T-helper 1 cell (primary cell): ENCODE measurements around the gene SNRNP25.
A peak's percentile ranks its signal among the peaks of the same experiment; 100 is the strongest.
"Not testable (repeated sequence)": the region's sequence is repeated elsewhere in the genome, so short reads cannot be mapped to it uniquely, and the experiment has no call there.

Experiments used
- DNase-seq, 5 donors: peaks; one replicate each; pipeline ENCODE4 v3.0.0-alpha.2; 2012 to 2020
- total RNA-seq, 4 donors: gene quantifications; one replicate each; lab custom pipeline; 2026; lab: John Stamatoyannopoulos, UW

SNRNP25 gene
- 3.3 to 6.6 (median 6.2) reads per million in 4 donors for total RNA-seq

DNA sequence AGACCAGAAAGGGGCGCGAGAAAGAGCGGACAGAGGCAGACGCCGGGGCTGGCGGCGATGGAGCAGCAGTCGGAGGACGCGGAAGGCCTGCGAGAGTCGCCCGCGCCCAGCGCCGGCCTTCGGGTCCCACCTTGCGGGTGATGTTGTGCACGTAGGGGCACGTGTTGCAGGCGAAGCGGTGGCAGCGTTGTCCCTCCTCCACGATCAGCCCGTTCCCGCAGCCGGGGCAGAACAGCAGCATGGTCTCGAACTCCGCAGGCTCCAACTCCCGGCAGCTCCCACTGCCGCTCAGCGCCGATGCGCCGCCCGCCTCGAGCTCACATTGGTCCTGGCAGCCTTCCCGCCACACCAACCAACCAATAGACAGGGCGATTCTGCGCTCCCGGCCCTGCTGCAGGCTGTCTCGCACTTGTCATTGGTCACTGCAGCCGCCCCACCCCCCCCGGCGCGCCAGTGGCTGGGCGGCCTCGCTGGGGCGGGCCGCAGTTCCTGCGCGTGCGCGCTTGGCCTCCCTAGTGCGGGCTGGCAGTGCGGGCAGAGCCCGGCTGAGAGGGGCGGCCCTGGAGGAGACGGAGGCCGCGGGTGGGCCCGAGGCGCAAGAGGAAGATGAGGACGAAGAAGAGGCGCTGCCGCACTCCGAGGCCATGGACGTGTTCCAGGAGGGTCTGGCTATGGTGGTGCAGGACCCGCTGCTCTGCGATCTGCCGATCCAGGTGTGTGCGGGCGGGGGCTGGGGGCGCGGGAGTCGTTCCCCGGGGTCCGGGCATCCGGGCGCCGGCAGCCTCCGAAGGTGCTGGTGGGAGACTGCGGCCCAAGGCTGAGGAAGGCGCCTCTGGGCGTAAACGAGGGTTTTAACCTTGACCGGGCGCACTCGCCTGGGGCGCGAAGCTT lies at the start of gene SNRNP25, which contains the start of gene POLR3K:
TSS of gene SNRNP25 (plus strand) at position 483 of the 891 bp plus-strand sequence. CDS start at position 672, 189 bp downstream.
TSS of gene POLR3K (minus strand) at position 263 of the 891 bp plus-strand sequence. CDS start at position 241, 22 bp downstream.
- peak; percentile 97 to 99 (median 98) for DNase-seq

DNA sequence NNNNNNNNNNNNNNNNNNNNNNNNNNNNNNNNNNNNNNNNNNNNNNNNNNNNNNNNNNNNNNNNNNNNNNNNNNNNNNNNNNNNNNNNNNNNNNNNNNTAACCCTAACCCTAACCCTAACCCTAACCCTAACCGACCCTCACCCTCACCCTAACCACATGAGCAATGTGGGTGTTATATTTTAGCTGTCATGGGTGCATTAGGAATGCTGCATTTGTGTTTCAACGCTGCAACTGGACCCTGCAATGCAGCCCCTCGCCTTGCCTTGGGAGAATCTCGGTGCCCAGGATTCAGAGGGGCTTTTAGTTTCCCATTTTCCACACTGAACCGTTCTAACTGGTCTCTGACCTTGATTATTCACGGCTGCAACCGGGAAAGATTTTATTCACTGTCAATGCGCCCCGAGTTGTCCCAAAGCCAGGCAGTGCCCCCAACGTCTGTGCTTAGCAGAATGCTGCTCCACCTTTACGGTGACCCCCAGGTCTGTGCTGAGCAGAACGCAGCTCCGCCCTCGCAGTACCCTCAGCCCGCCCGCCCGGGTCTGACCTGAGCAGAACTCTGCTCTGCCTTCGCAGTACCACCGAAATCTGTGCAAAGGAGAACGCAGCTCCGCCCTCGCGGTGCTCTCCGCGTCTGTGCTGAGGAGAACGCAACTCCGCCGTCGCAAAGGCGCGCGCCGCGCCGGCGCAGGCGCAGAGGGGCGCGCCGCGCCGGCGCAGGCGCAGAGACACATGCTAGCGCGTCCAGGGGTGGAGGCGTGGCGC lies 43.5 kb upstream of the SNRNP25 start:
- DNase-seq: peak in 1 of 5 donors; percentile 22

DNA sequence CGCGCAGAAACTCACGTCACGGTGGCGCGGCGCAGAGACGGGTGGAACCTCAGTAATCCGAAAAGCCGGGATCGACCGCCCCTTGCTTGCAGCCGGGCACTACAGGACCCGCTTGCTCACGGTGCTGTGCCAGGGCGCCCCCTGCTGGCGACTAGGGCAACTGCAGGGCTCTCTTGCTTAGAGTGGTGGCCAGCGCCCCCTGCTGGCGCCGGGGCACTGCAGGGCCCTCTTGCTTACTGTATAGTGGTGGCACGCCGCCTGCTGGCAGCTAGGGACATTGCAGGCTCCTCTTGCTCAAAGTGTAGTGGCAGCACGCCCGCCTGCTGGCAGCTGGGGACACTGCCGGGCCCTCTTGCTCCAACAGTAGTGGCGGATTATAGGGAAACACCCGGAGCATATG lies 42.9 kb upstream of the SNRNP25 start:
- DNase-seq: peak in 4 of 5 donors; percentile 77 to 86 (median 80)

DNA sequence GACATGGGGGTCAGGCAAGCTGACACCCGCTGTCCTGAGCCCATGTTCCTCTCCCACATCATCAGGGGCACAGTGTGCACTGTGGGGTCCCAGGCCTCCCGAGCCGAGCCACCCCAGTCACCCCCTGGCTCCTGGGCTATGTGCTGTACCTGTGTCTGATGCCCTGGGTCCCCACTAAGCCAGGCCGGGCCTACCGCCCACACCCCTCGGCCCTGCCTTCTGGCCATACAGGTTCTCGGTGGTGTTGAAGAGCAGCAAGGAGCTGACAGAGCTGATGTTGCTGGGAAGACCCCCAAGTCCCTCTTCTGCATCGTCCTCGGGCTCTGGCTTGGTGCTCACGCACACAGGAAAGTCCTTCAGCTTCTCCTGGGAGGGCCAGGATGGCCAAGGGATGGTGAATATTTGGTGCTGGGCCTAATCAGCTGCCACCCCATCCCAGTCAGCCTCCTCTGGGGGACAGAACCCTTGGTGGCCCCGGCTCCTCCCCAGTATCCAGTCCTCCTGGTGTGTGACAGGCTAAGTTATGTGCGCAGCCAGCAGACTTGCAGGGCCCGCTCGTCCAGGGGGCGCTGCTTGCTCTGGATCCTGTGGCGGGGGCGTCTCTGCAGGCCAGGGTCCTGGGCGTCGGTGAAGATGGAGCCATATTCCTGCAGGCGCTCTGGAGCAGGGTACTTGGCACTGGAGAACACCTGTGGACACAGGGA lies 36.4 kb upstream of the SNRNP25 start:
- not testable (repeated sequence) for DNase-seq

DNA sequence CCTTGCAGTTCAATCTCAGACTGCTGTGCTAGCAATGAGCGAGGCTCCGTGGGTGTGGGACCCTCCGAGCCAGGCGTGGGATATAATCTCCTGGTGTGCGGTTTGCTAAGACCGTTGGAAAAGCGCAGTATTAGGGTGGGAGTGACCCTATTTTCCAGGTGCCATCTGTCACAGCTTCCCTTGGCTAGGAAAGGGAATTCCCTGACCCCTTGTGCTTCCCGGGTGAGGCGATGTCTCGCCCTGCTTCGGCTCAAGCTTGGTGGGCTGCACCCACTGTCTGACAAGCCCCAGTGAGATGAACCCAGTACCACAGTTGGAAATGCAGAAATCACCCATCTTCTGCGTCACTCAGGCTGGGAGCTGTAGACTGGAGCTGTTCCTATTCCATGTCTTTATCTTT lies 32.7 kb upstream of the SNRNP25 start:
- DNase-seq: not testable (repeated sequence)

DNA sequence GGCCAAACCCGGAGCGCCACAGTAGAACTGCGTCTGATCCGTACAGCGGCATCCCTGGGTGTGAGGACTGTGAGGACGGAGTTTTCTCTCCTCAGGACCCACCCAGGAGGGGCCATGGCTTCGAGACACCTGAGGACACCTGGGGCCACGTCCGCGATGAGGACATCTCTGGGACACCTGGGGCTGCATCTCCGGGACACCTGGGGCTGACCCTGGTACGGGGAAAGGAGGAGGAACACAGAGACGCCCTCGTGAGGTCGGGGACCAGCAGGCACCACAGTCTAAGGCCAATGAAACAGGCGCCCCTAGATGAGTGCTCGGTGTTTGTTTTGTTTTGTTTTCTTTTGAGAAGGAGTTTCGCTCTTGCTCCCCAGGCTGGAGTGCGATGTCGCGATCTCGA lies 29.5 kb upstream of the SNRNP25 start:
- not testable (repeated sequence) for DNase-seq

DNA sequence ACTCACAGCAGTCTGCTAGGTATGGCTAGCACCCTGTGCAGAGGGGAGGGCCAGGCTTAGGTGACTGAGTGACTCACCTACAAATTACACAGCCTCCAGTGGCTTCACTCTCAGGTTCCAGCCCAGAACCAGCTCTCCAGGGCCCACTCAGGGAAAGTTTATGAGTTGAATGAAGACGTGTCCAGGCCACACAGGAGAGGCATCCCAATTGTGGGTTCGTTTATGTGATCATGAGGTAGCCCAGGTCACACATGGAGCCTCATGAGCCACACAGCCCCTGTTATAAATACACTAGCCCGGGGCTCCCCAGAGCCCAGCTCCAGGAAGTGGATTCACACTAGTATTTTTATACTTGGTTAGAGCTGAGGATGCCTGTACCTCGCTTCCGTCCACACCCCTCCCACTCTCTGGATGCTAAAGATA lies 27.7 kb upstream of the SNRNP25 start:
- not testable (repeated sequence) for DNase-seq

DNA sequence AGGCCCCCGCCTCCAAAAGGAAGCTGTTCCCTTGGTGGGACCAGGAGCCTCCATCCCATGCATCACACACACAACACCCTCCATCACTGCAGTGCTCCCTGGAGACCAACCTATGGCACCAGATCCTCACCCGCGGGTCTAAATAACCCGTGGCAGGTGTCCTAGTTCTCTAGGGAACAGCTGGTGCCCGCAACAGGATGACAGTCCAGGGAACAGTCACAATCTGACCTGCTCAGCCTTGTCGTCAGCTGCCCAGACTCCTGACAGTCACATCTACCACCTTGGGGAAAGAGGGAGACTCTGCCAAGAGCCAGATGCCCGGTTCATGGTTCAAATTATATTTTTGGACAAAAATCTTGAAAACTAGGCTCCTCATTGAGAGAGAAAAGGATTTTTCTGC lies 23.0 kb upstream of the SNRNP25 start:
- not testable (repeated sequence) for DNase-seq

DNA sequence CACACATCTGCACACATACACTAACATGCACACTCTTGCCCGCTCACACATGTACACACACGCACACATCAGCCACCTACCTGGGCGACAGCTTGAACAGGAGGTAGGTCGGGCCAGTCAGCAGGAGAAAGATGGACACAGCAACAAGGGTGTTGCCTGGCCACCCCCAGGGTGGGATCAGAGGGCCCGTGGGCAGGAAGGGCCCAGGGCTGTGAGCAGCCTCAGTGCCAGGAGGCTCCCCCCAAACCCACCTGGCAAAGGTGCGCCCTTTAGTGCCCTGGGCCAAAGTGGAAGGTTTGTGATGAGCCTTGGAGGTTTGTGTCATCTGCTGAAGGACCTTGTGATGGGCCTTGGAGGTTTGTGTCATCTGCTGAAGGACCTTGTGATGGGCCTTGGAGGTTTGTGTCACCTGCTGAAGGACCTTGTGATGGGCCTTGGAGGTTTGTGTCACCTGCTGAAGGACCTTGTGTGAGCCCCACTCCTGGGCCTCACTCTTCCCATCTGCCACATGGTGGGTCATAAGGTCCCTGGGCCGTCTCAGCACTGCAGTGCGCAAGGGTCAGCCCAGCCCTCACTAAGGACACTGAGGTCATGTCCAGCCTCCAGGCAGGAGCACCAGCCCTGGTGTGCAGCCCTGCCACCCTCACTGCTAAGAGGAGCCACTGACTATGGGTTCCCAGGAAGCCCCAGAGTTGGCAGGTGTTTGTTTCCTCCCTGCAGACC lies 20.3 kb upstream of the SNRNP25 start:
- not testable (repeated sequence) for DNase-seq

DNA sequence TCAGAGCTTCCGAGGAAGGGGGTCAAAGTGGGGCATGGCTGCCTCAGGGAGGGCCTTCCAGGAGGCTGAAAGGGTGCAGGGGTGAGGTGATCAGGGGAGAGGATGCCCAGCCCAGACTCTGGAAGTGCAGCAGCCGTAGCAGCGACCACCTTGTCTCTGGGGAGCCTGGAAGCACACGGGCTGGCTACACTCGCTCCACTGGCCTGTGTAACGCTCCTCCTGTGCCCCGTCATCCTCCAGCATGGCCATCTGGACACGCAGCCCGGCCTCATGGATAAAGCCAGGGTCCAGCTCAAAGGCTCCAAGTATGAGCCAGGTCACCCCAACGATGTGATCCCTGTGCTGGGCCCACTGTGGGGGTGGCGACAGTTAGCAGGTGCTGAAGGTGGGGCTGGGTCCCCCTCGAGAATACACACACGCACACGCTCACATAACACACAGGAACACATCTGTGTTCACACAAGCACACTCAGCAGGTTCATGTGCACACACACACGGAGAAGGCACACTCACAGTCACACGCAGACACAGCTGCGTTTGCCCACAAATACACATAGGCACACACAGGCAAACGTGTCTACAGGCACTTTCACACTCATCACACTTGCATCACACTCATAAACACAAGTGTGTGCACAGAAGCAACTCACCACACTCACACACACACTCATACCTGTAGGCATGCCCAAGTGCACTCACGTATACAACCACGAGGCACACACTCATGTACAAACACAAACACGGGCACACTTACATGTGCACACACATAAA lies 19.6 kb upstream of the SNRNP25 start:
- DNase-seq: no peak

DNA sequence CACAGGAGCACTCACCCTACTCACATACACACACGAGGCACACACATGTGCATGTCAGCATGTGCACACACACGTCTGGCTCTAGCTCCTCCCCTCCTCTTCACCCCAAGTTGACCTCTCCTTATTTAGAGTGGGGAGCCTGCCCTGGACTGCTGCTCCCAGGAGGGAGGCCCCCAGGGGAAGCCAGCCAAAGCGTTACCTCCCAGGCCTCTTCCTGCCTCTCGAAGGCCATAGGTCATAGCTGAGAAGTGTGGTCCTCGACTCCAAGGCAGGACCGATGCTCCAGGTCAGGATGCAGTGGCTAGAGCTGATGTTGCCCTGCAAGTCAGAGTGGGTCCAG lies 19.0 kb upstream of the SNRNP25 start:
- no peak for DNase-seq

DNA sequence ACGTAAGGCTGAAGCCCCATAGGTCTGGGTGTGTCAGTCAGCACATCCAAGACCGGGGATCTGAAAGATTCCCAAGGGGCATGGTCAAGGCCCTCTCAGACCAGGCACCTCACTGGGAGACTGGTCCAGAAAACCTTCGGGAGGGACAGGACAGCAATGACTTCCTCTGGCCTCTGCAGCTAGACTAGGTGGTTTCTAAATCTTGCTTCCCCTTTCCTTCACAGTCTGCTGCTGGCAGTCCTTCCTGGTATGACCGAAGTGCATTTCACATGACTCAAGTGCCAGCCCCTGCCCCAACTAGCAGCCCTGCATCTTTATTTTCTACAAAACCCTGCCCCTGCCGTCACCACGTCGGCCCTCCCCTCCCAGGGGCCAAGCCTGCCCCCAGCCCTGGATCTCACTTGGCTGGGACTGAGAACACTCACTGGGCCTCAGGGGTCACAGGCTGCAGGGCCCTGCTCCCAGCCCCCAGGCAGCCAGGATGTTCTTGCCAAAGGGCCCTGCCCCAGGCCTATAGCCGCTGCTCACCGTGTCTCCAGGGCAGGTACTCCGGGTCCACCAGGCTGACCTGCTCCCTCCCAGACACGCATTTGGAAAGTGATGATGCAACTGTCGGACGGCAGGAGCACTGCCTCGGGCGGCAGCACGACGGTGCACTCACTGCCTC lies 18.5 kb upstream of the SNRNP25 start:
- DNase-seq: no peak

DNA sequence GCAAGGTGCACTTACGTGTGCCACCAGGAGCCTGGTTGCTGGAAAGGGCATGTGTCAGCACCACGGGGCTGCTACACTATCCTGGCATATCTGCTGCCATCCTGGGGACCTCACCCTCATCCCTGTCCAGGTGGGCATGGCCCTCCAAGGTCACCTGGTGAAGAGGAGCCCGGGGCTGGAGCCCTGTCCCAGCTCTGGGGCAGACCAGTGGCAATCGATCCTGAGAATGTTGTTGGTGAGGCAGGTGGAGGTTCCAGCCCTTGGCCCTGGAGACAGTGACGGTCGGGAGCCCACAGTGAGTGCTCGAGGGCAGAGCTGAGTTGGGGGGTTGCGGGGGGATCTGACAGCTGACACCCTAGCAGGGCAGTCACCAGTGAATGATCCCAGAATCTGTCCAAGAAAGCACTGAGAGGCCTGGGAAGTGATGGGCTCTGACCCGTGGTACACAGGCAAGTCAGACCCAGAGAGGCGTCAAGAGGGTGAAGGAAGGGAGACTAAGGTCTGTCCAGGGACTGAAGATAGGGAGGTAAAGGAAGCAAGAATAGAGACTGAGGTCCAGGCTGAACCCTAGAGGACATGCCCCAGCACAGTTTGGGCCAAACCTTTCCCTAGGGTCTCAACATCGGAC lies 17.8 kb upstream of the SNRNP25 start:
- no peak for DNase-seq

DNA sequence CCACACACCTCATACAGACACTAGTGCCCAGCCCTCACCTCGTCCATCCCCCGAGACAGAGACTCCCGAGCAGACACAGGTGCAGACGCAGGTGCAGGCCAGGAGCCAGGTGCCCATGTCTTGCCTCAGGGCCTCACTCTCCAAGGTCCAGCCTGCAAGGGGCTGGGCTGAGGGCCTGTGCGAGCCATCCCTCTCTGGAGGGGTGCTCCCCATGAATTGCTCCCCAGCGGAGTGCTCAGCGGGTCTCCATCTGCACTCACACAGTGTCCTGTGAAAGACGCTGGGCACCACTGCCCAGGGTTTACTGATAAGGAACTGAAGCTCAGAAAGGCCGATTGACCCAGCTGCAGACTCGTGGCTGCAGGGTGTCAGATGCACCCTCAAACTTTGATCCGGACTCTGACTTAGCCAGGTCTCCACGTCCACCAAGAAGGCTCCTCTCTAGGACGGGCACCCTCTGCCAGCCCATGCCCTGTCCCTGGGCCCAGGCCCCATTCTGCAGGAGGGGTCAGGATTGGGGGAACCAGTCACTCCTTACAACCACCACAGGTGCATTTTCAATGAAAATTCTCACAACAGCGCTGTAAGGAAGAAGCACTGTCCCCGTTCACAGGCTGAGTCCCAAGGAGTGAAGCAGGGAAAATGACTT lies 17.2 kb upstream of the SNRNP25 start:
- no peak for DNase-seq

DNA sequence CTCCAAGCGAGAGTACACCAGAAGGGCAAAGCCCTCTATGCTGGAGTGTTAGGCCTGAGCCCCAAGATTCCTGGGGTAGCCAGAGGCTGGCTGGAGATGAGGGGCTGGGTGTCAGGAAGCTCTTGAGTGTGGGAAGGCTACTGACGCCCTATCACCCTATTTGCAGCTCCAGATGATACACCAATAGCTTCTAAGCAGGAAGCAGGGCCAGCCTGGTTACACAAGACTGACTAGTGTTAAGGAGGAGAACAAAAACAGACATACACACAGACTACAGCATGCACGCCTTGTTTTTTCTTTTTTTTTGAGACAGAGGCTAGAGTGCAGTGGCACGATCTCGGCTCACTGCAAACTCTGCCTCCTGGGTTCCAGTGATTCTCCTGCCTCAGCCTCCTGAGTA lies 16.1 kb upstream of the SNRNP25 start:
- no peak for DNase-seq

DNA sequence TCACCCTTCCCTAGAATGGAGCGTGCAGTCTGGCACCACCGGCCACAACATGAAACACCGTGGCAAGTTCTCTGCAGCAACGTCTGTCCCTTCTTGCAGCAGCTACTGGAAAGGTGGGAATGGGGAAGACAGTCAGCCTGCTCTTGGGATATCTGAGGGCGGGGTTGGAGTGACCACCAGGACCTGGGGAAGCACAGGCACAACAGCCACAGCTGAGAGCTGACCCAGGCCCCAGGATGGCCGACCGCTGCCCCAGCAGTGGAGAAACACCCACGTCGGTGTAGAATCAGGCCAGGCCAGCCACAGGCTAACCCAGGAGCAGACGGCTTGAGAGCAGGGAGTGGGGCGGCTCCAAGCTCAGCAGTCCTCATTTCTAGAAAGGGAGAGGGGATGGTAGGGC lies 15.4 kb upstream of the SNRNP25 start:
- DNase-seq: not testable (repeated sequence)

DNA sequence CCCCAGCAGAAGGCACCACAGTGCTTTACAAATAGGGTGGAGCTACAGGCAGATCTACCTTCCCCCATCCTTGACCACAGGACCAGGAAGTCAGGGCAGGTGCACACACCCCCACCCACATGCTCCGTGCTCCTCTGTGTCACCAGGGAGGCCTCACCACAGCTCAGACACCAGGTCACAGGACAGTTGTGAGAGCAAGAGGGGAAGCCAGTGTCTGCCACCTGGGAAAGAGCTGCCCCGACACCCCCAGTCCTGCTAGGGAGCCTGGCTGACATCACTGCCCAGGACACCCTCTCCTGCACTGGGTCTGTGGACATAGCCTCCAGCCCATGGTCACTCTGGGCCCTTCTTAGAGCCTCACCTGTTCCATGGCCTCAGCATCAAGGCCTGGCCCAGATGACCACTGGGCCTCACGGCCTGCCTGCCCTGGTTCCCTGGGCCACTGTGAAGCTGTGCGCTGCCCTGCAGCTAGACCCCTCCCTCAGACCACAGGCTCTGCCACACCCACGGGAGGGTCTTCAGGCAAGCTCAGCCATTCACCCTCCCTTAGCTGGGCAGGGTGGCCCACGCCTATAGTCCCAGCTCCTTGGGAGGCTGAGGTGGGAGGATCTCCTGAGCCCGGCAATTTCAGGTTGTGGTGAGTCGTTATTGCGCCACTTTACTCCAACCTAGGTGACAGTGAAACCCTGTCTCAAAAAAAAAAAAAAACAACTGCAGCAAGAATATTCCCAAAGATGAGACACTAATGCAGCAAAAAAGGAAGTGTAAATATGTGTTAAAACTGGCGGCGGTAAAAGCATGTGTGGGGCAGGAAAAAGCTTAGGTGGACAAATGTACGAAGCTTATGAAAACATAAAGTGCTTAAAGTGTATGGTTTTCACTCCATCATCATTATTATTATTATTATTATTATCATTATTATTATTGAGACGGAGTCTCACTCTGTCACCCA lies 14.4 kb upstream of the SNRNP25 start:
- DNase-seq: peak in 4 of 5 donors; percentile 30 to 64 (median 48)

DNA sequence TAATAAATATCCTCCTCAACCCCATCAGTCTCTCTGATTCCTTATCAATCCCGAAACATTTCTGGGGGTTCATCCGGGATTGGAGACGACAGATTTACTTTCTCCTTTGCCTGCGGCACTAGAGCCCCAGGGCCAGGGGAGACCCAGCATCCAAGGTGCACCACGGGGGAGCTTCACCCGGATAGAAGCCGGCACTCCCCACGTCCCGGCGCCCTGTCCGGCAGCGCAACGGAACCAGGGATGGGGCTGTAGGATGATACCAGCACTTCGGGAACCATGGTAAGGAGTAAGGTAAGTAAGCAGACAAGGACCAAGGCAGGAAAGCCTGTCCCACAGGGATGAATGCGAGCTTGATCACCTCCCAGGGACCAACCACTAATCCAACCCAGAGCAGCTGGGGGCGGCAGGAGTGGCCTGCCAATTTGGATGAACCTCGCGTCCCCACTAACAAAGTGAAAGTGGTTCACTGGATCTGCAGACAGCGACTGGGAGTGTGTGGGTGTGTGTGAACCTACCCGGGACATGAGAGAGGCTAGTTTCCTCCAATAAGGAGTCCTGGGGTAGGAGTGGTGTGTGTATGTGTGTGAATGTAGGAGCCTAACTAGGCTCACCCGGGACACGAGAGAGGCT lies 12.1 kb upstream of the SNRNP25 start:
- no peak for DNase-seq
